HG02759 (cell line): ENCODE data around the gene AK3.
"Not testable (repeated sequence)": the region's sequence is repeated elsewhere in the genome, so short reads cannot be mapped to it uniquely, and the experiment has no call there.

ENCODE experiments used
- ATAC-seq: cut with Tn5 transposase; IDR thresholded peaks from one replicate; pipeline ENCODE4 v1.9.1; 2021; ENCODE audit warnings: mild to moderate bottlenecking, moderate library complexity; ENCODE audit not compliant: unreplicated experiment

Gene AK3

GRCh38 chr9:4669890-4670289 is 71.1 kb downstream of the AK3 start:
- ATAC-seq, result no peak

DNA sequence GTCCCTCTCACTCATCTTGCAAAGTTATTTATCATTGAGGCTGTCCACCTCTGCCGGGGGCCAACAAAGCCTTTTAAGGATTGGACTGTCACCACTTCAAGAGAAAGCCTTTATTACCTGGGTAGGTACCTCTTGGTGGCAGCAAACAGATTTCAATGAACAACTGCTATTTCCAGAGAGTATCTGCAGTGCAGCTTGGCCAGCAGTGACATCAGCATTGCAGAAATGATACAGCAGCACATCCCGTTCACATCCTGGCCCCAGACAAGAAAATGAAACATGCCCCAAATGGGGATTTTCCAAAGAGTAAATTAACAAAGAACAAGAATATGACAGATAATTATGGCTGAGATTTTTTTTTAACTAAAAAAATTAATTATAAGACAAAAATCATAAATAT is 72.4 kb downstream of the AK3 start:
- no peak for ATAC-seq

GRCh38 chr9:4667681-4668080 is 73.3 kb downstream of the AK3 start:
- no peak for ATAC-seq

GRCh38 chr9:4666042-4666699 is 74.8 kb downstream of the AK3 start, which contains the start of gene SPATA6L:
SPATA6L (minus strand) TSS chr9:4666480; CDS start chr9:4666250, 230 bp downstream.
- peak; percentile 46 for ATAC-seq

GRCh38 chr9:4665357-4665756 is 75.6 kb downstream of the AK3 start:
- ATAC-seq, result no peak

DNA sequence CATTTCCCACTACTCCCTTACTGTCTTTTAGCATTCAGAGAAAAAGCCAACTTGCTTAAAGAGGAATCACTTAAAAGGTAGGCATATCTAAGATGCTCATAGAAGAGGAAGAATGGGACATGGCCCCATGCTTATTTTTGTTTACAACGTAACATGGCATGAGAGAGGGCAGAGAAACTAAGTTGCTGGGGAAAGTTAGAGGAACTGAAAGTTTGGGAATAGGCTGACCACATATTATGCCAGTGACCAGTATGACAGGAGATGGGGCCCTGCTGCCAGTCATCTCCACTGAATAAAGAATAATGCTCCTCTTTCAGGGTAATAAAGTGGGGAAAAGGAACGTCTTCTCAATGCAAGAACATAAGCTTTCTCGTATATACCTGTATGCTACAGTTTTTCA is 77.0 kb downstream of the AK3 start:
- ATAC-seq, result no peak

DNA sequence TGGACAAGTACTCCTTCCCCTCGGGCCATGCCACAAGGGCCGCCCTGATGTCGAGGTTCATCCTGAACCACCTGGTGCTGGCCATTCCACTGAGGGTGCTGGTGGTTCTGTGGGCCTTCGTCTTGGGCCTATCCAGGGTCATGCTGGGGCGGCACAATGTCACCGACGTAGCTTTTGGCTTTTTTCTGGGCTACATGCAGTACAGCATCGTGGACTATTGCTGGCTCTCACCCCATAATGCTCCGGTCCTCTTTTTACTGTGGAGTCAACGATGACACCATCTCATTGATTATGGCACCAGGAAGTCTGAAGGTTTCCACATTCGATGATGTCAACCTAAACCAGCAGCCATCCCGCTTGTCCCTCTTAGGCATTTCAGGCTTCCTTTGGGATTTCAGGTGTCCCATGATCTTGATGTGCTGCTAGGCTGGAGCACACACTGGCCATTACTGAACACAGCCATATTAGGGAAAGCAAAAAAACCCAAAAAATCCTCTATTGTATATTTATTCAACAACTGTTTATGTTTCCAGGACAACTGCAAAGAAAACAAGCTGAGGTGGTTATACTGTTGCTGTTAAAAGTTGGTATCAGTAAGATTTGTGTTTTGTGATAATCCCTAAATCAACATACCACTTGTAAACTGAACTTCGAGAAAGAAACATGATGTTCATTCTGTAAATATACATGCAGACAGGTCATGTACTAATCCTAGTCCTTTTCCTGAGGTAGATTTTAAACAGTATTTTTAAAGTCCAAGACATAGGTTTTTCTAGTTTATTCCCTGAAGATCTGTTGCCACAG is 77.8 kb downstream of the AK3 start:
- no peak for ATAC-seq

- ATAC-seq, result peak; percentile 92
These were observed 78.7 kb downstream of the AK3 start, which contains the start of gene PLPP6 for GRCh38 chr9:4662108-4662988. PLPP6 (plus strand) TSS chr9:4662294; CDS start chr9:4662376, 82 bp downstream.

DNA sequence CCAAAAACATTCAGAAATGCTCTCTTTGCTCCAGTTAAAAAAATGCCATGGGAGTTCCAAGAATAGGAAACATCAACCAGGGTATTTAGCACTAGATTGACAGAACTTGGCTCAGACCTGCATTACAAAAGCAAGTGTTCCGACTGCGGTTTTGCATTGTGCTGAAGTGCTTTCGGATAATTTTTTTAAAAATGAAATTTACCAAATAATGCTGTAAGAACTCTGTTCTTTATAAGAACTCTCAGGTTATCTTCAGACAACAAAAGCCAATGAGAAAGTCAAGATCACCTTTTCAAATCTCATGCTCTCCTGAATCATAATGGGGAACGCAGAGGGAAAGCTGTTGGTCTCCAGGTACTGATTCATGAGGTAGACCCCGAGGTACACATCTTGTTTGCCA is 79.4 kb downstream of the AK3 start:
- ATAC-seq, result no peak

DNA sequence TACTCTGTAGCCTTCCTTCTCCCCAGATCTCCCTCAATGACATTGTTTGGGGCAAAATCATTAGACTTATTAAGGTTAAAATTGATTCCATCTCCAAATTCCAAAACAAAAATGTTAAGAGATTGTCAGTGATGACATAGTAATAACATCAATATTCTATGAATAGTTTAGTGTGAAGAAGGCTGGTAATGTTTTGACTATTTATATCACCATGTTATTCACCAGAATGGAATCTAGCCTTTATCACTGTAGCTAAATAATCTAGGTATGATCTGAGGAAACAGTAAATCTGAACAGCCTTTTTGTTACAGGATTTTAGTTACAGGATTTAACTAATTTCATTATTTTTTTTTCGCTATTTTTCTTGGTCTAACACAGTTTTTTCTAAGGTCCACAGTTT is 79.8 kb downstream of the AK3 start:
- no peak for ATAC-seq

- not testable (repeated sequence) for ATAC-seq
These were observed 80.3 kb downstream of the AK3 start for GRCh38 chr9:4660665-4661064.
